PC-9 (cell line): ENCODE results near the gene ANKRD63. TPM values are rescaled to one million over a fixed set of nuclear protein-coding genes. Genes with fewer than 3 reads are reported as not detected.

ENCODE experiments used
- BruUV-seq: library from RNA; stranded (reverse); fragments of 400-500 nt; replicated peaks from 2 replicates; lab custom pipeline; 2021; lab: Mats Ljungman, UMichigan
- CTCF ChIA-PET: fragments of 300-600 bp; sonication (Branson Sonifier 250); formaldehyde crosslinking; loops from one replicate; lab custom pipeline; 2022; ENCODE audit warnings: antibody characterized with exemption; lab: Charles Lee
- POLR2A ChIA-PET: fragments of 300-600 bp; sonication (Branson Sonifier 250); formaldehyde crosslinking; loops from one replicate; lab custom pipeline; 2022; ENCODE audit warnings: antibody characterized with exemption; ENCODE audit not compliant: unreplicated experiment; lab: Charles Lee
- DNase-seq, 2 experiments: peaks; one replicate each; pipeline versions ENCODE4 v3.0.0 to v3.0.0-alpha.2; 2015 to 2022; ENCODE audit warnings: mixed read lengths in 1 of 2
- H2AFZ ChIP-seq: fragments of 200-600 bp; sonication (generic); 2 replicates; pipeline ENCODE4 v1.8.1; 2017; ENCODE audit warnings: antibody characterized with exemption
- H3F3A ChIP-seq: fragments of 200-600 bp; sonication (generic); 2 replicates; pipeline ENCODE4 v1.8.1; 2017; ENCODE audit warnings: antibody characterized with exemption, mild to moderate bottlenecking, low read depth; ENCODE audit not compliant: insufficient read depth
- H3K27ac ChIP-seq: fragments of 200-600 bp; sonication (generic); 2 replicates; pipeline ENCODE4 v1.6.1; 2016; ENCODE audit warnings: mixed run types
- H3K27me3 ChIP-seq: fragments of 200-600 bp; sonication (generic); 2 replicates; pipeline ENCODE4 v1.6.1; 2016; ENCODE audit warnings: low read depth, mixed run types; ENCODE audit not compliant: insufficient read depth
- H3K36me3 ChIP-seq: fragments of 200-600 bp; sonication (generic); 2 replicates; pipeline ENCODE4 v1.6.1; 2016; ENCODE audit warnings: low read depth, mixed run types
- H3K4me1 ChIP-seq: fragments of 200-600 bp; sonication (generic); replicated peaks from 2 replicates; pipeline ENCODE4 v1.6.1; 2016; ENCODE audit warnings: mixed run types; ENCODE audit not compliant: insufficient read depth
- H3K4me2 ChIP-seq: fragments of 200-600 bp; sonication (generic); 2 replicates; pipeline ENCODE4 v1.6.1; 2017; ENCODE audit warnings: mixed run types
- H3K4me3 ChIP-seq: fragments of 200-600 bp; sonication (generic); 2 replicates; pipeline ENCODE4 v1.6.1; 2016; ENCODE audit warnings: mixed run types
- H3K79me2 ChIP-seq: fragments of 200-600 bp; sonication (generic); 2 replicates; pipeline ENCODE4 v1.6.1; 2017; ENCODE audit warnings: low read depth, mixed run types
- H3K9me2 ChIP-seq: fragments of 200-600 bp; sonication (generic); 2 replicates; pipeline ENCODE4 v1.8.1; 2017; ENCODE audit warnings: mild to moderate bottlenecking; ENCODE audit not compliant: insufficient read depth
- H3K9me3 ChIP-seq: fragments of 200-600 bp; sonication (generic); 2 replicates; pipeline ENCODE4 v1.8.1; 2016; ENCODE audit warnings: low read depth; ENCODE audit not compliant: insufficient read depth
- H4K20me1 ChIP-seq: fragments of 200-600 bp; sonication (generic); 2 replicates; pipeline ENCODE4 v1.8.1; 2017; ENCODE audit not compliant: insufficient read depth
- EZH2 ChIP-seq: fragments of 200-600 bp; sonication (generic); IDR thresholded peaks from 2 replicates; pipeline ENCODE4 v1.8.0; 2017; ENCODE audit warnings: antibody characterized with exemption, low read depth
- intact Hi-C: fragments of 100-400 bp; cut with micrococcal nuclease; formaldehyde crosslinking; loops from one replicate; pipeline ENCODE4 v1.10.0; 2022; ENCODE audit not compliant: unreplicated experiment
- total RNA-seq: library from RNA; stranded (reverse); gene quantifications from 2 replicates; pipeline ENCODE4 v1.2.3, GENCODE V29; 2021
- TF ChIP-seq, protein P1 (sequence below): fragments of 200-600 bp; sonication (generic); conservative IDR thresholded peaks from 2 replicates; pipeline ENCODE4 v1.6.1; 2017; ENCODE audit warnings: mixed run types, antibody characterized with exemption, mild to moderate bottlenecking, moderate library complexity

ANKRD63 gene
- total RNA-seq, 1 experiment from 2014 or later: not detected

GRCh38 chr15:40281057-40281800 lies 1.6 kb downstream of the ANKRD63 start:
- Histone ChIP-seq H3K27me3 (no peaks in the 10 kb centered on the region), H3K27ac (no peak overlapping the region), H3K9me2 (no peaks in the 10 kb centered on the region), H3K4me1 (no peaks in the 10 kb centered on the region), H4K20me1 (no peaks in the 10 kb centered on the region), H3K79me2 (no peaks in the 10 kb centered on the region), H3K4me3 (no peak overlapping the region), H3K36me3 (no peaks in the 10 kb centered on the region), H3K9me3 (no peaks in the 10 kb centered on the region), H2AFZ (no peak overlapping the region), H3K4me2 (no peak overlapping the region), H3F3A (no peaks in the 10 kb centered on the region)
- POLR2A ChIA-PET: no interaction called here
- no peak for TF ChIP-seq EZH2
- TF ChIP-seq, protein P1, sequence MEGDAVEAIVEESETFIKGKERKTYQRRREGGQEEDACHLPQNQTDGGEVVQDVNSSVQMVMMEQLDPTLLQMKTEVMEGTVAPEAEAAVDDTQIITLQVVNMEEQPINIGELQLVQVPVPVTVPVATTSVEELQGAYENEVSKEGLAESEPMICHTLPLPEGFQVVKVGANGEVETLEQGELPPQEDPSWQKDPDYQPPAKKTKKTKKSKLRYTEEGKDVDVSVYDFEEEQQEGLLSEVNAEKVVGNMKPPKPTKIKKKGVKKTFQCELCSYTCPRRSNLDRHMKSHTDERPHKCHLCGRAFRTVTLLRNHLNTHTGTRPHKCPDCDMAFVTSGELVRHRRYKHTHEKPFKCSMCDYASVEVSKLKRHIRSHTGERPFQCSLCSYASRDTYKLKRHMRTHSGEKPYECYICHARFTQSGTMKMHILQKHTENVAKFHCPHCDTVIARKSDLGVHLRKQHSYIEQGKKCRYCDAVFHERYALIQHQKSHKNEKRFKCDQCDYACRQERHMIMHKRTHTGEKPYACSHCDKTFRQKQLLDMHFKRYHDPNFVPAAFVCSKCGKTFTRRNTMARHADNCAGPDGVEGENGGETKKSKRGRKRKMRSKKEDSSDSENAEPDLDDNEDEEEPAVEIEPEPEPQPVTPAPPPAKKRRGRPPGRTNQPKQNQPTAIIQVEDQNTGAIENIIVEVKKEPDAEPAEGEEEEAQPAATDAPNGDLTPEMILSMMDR: no peak
- intact Hi-C loops: loop anchor here (5.0 kb wide), 1 partner anchor 41 kb away; the partner anchor contains the start of gene INAFM2
- no peak for DNase-seq
- BruUV-seq: no TSS peak
- CTCF ChIA-PET: no interaction called here

- no peak overlapping the region for H2AFZ ChIP-seq
- no TSS peak for BruUV-seq
- no peaks in the 10 kb centered on the region for H3K4me1 ChIP-seq
- H3K4me3 ChIP-seq: no peak overlapping the region
- no peaks in the 10 kb centered on the region for H4K20me1 ChIP-seq
- CTCF ChIA-PET: interaction anchor here (1.0 to 1.9 kb wide), 3 partner anchors 11 to 174 kb away, joined by 3 to 8 read pairs (median 3); no protein-coding TSS in a partner anchor
- no peaks in the 10 kb centered on the region for H3K79me2 ChIP-seq
- H3K4me2 ChIP-seq: no peak overlapping the region
- H3K27me3 ChIP-seq: no peaks in the 10 kb centered on the region
- no peaks in the 10 kb centered on the region for H3F3A ChIP-seq
- no peaks in the 10 kb centered on the region for H3K9me3 ChIP-seq
- intact Hi-C loops: loop anchor here (5.0 kb wide), 1 partner anchor 42 kb away; the partner anchor contains the start of gene INAFM2
- TF ChIP-seq, protein P1: no peak
- no peak for TF ChIP-seq EZH2
- POLR2A ChIA-PET: no interaction called here
- H3K36me3 ChIP-seq: no peaks in the 10 kb centered on the region
- no peak for DNase-seq
- H3K9me2 ChIP-seq: no peaks in the 10 kb centered on the region
- H3K27ac ChIP-seq: no peak overlapping the region
Observed at GRCh38 chr15:40280260-40281056, 2.4 kb downstream of the ANKRD63 start.

DNA sequence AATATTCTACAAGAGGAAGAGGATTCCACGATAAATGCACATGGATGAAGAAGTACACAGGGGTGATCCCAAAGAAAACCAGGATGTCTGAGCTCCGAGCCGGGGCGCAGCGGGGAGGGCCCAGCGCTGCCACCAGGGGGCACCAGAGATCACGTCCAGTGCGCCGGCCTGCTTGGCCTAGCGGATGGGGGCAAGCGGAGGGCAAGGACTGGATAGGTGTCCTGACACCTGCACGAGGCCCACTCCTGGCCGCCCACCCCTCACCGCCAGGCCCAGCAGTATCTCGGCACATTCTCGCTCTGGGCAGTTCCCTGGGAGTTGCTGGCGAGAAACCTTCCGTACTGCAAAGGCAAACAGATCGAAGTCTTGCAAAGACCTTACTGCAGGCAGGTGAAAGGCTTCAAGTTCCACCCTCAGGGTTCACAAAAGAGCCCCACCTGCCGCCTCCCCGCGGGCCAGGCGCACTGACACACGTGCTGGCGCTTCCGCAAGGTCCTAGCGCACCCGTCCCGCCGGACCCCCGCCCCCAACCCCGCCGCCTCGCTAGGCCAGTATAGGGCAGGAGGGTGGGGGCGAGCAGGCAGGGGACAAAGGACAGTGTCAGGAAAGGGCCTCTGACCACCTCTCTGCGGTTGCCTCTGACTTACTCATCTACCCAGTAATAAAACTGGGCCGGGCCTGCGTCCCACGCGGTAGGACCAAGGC lies 3.3 kb downstream of the ANKRD63 start:
- ChIA-PET POLR2A (interaction anchor here (0.6 kb wide), 1 partner anchor 30 kb away, joined by 5 read pairs; no protein-coding TSS in a partner anchor), CTCF (interaction anchor here (0.9 to 1.9 kb wide), 6 partner anchors 11 to 175 kb away, joined by 3 to 11 read pairs (median 4); no protein-coding TSS in a partner anchor)
- Histone ChIP-seq H3K27ac (no peak overlapping the region), H3K79me2 (no peaks in the 10 kb centered on the region), H2AFZ (no peak overlapping the region), H3K4me2 (peak overlapping the region; percentile 46; the same call in 1 of the 2 replicates), H3K9me3 (no peaks in the 10 kb centered on the region), H3F3A (no peaks in the 10 kb centered on the region), H3K36me3 (no peaks in the 10 kb centered on the region), H3K4me1 (no peaks in the 10 kb centered on the region), H3K9me2 (no peaks in the 10 kb centered on the region), H3K4me3 (no peak overlapping the region), H4K20me1 (no peaks in the 10 kb centered on the region), H3K27me3 (no peaks in the 10 kb centered on the region)
- BruUV-seq: no TSS peak
- TF ChIP-seq EZH2: no peak
- TF ChIP-seq, protein P1: peak; percentile 89
- intact Hi-C loops: loop anchor here (1.0 to 5.0 kb wide), 6 partner anchors 31 to 613 kb away; partner anchors contain the start of genes INAFM2 and VPS18
- peak; percentile 42 to 77 for DNase-seq
